ENCODE results near the gene TSN. TPM values are rescaled to one million over a fixed set of nuclear protein-coding genes. Genes with fewer than 3 reads are reported as not detected.

The TSN gene
- total RNA-seq, result 10 to 100 TPM; 36.8 to 58.8 (median 45.1) TPM
- polyA plus RNA-seq, result 10 to 100 TPM; 17.2 to 43.3 TPM
- long read RNA-seq, donor 1, transcript TSN-201 (6 exons, 3,420 nt), result major isoform, 111 of 120 reads
- long read RNA-seq, donor 1, partial matches to known transcripts, result 0 of 120 reads
- long read RNA-seq, donor 1, other reads (novel, unspliced or antisense), result 4 of 120 reads
- long read RNA-seq, donor 2, transcript TSN-201 (6 exons, 3,420 nt), result major isoform, 345 of 378 reads
- long read RNA-seq, donor 2, partial matches to known transcripts, result 9 of 378 reads
- long read RNA-seq, donor 2, other reads (novel, unspliced or antisense), result 16 of 378 reads
- long read RNA-seq, donor 3, transcript TSN-201 (6 exons, 3,420 nt), result major isoform, 105 of 118 reads
- long read RNA-seq, donor 3, partial matches to known transcripts, result 1 of 118 reads
- long read RNA-seq, donor 3, other reads (novel, unspliced or antisense), result 11 of 118 reads

- peak; percentile 98 to 99 (median 99) for DNase-seq
- peaks cover 0 to 30% (median 17%) of the 10 kb centered on the region in 12 donors for H3K4me1 ChIP-seq
- 0 to 1% (median 0%) methylated on average over 34 to 67 of the region's 67 CpGs for WGBS, 4 donors
- peak within 1 kb of the TSS; percentile 37 to 86 (median 76) for H3K27ac ChIP-seq
- TF ChIP-seq POLR2A (IDR thresholded peaks at IDR 0.05) (peak in 1 of 2 donors; percentile 75), CTCF (IDR thresholded peaks at IDR 0.05) (no peak)
- H3K4me3 ChIP-seq, result peak within 1 kb of the TSS; percentile 54 to 99 (median 91)
- intact Hi-C loops (cut with DNase I), result loop anchor here in 2 of 10 donors (2.0 kb wide), 1 partner anchor 19 kb away; the partner anchor contains the start of gene NIFK (in 2 of the 2)
- no peaks in the 10 kb centered on the region for H3K9me3 ChIP-seq
- peak; percentile 100 for ATAC-seq
- H3K27me3 ChIP-seq, result no peaks in the 10 kb centered on the region
- H3K36me3 ChIP-seq, result peaks cover 0 to 32% (median 28%) of the 10 kb centered on the region in 9 donors
Observed at GRCh38 chr2:121755237-121756111, at the start of gene TSN. TSS of gene TSN (plus strand) at chr2:121755651. CDS start at chr2:121755780, 129 bp downstream.

GRCh38 chr2:121705958-121706357 is 49.5 kb upstream of the TSN start:
- Histone ChIP-seq H3K9me3 (no peaks in the 10 kb centered on the region), H3K36me3 (no peaks in the 10 kb centered on the region), H3K4me3 (no peak overlapping the region), H3K4me1 (peaks cover 0 to 7% (median under 1%) of the 10 kb centered on the region in 12 donors), H3K27me3 (no peaks in the 10 kb centered on the region), H3K27ac (no peak overlapping the region)
- intact Hi-C loops (cut with DNase I), result no loop called here
- DNase-seq (no peak), ATAC-seq (no peak)
- no peak for TF ChIP-seq CTCF (IDR thresholded peaks at IDR 0.05)
- TF ChIP-seq POLR2A (IDR thresholded peaks at IDR 0.05), result no peak
- WGBS, 4 donors, result 93 to 95% (median 95%) methylated on average over 4 of the region's 4 CpGs

DNA sequence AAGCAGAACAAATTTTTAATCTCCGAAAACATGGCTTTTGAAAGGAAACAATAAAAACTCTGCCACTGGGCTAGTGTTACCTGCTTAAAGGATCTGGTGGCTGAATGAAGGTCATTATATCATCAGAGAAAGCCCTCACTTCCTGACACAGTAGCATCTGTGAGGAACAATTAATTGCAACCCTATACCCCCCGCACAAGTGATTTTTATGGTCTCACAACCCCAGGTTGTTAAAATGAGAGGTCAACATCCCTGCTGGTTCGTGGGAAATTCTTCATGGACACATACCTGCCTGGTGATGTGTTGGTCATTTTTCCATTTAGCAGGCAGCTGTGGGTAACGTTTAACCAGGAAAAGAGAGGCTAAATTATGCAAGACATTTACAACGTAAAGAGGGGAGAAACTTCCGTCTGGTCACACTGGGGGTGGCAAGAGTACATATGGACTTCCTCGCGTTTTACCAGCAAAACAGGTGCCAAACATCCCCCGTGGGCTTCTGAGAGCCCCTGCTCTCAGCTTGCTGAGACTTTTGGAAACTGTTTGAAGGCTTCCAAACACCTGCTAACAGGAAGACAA is 48.0 kb upstream of the TSN start:
- TF ChIP-seq CTCF (IDR thresholded peaks at IDR 0.05), result no peak
- TF ChIP-seq POLR2A (IDR thresholded peaks at IDR 0.05), result no peak

More for the DNA sequence above, 48.0 kb upstream of the TSN start:
- WGBS, 4 donors, result 66 to 70% (median 69%) methylated on average over 9 of the region's 9 CpGs
- no peaks in the 10 kb centered on the region for H3K36me3 ChIP-seq
- no peaks in the 10 kb centered on the region for H3K4me1 ChIP-seq
- intact Hi-C loops (cut with DNase I), result no loop called here
- H3K27ac ChIP-seq, result no peak overlapping the region
- ATAC-seq (no peak), DNase-seq (no peak)
- no peaks in the 10 kb centered on the region for H3K27me3 ChIP-seq
- H3K4me3 ChIP-seq, result no peak overlapping the region
- no peaks in the 10 kb centered on the region for H3K9me3 ChIP-seq
